ENCODE data around the gene NDUFB1. TPM values are rescaled to one million over a fixed set of nuclear protein-coding genes. Genes with fewer than 3 reads are reported as not detected.

The NDUFB1 gene
- polyA plus RNA-seq, 4 donors = 223 to 1,286 (median 710) TPM

DNA sequence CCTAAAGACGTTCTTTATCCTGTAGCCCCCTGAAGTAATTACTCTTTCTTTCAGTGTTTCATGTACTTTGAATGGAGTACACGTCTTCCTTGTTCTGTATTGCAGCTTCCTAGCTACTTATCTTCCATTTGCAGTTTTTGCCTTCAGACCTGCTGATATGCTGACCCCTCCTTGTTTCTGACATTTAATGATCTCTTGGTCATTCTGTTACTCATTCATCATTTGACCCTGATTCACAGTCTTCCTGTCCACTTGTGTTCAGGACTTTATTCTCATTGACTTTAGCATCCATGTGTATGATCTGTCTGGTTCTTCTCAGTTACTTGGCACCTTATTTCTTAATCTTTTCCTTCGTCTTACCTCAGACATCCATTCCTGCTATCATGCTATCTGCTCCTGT lies 22.5 kb upstream of the NDUFB1 start:
- DNase-seq (no peak), FAIRE-seq (no peak)
- Histone ChIP-seq H3K4me3 (ENCODE audit: low read depth in 1 of 3, low read length in 3 of 3) (no peak overlapping the region), H3K36me3 (ENCODE audit: control insufficient read depth in 3 of 3, insufficient read depth in 2 of 3, low read depth in 1 of 3, low read length in 3 of 3) (peaks cover 16 to 26% (median 18%) of the 10 kb centered on the region in 3 donors), H3K4me1 (ENCODE audit: control insufficient read depth in 3 of 3, insufficient read depth in 2 of 3, low read depth in 1 of 3, low read length in 2 of 3) (no peaks in the 10 kb centered on the region), H3K9me3 (ENCODE audit: control insufficient read depth in 2 of 2, insufficient read depth in 1 of 2, low read depth in 1 of 2, low read length in 1 of 2) (no peaks in the 10 kb centered on the region), H3K27ac (ENCODE audit: low read depth in 1 of 3, low read length in 2 of 3) (no peak overlapping the region), H3K27me3 (ENCODE audit: control insufficient read depth in 3 of 3, insufficient read depth in 3 of 3, low read length in 3 of 3) (no peaks in the 10 kb centered on the region)
- WGBS, 3 donors = 91 to 93% (median 91%) methylated on average over 3 of the region's 3 CpGs

DNA sequence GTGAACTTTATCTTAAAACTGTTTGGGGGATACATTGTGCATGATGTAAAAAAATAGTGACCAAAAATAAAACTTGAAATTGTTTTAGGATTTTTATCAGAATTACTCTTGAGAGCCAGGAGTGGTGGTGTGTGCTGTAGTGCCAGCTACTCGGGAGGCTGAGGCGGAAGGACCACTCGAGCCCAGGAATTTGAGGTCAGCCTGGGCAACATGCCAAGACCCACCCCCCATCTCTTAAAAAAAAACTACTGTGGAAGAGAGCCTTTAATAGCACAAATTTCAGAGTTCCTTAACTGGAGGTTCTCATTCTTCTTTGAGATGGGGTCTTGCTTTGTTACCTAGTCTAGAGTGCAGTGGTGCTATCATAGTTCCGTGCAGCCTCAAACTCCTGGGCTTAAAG lies 21.8 kb upstream of the NDUFB1 start:
- Histone ChIP-seq H3K4me3 (ENCODE audit: low read depth in 1 of 3, low read length in 3 of 3) (no peak overlapping the region), H3K27me3 (ENCODE audit: control insufficient read depth in 3 of 3, insufficient read depth in 3 of 3, low read length in 3 of 3) (no peaks in the 10 kb centered on the region), H3K27ac (ENCODE audit: low read depth in 1 of 3, low read length in 2 of 3) (no peak overlapping the region), H3K4me1 (ENCODE audit: control insufficient read depth in 3 of 3, insufficient read depth in 2 of 3, low read depth in 1 of 3, low read length in 2 of 3) (no peaks in the 10 kb centered on the region), H3K9me3 (ENCODE audit: control insufficient read depth in 2 of 2, insufficient read depth in 1 of 2, low read depth in 1 of 2, low read length in 1 of 2) (no peaks in the 10 kb centered on the region), H3K36me3 (ENCODE audit: control insufficient read depth in 3 of 3, insufficient read depth in 2 of 3, low read depth in 1 of 3, low read length in 3 of 3) (peaks cover 15 to 29% (median 18%) of the 10 kb centered on the region in 3 donors)
- WGBS, 3 donors = 71 to 90% (median 80%) methylated on average over 4 of the region's 4 CpGs
- FAIRE-seq (no peak), DNase-seq (no peak)

GRCh38 chr14:92135269-92135668 lies 13.8 kb upstream of the NDUFB1 start:
- H3K36me3 ChIP-seq (ENCODE audit: control insufficient read depth in 3 of 3, insufficient read depth in 2 of 3, low read depth in 1 of 3, low read length in 3 of 3) = peaks cover 4 to 37% (median 10%) of the 10 kb centered on the region in 3 donors
- no peak overlapping the region for H3K27ac ChIP-seq (ENCODE audit: low read depth in 1 of 3, low read length in 2 of 3)
- no peak for FAIRE-seq
- no peaks in the 10 kb centered on the region for H3K9me3 ChIP-seq (ENCODE audit: control insufficient read depth in 2 of 2, insufficient read depth in 1 of 2, low read depth in 1 of 2, low read length in 1 of 2)
- DNase-seq = peak; percentile 34 to 44
- no peaks in the 10 kb centered on the region for H3K4me1 ChIP-seq (ENCODE audit: control insufficient read depth in 3 of 3, insufficient read depth in 2 of 3, low read depth in 1 of 3, low read length in 2 of 3)
- no peaks in the 10 kb centered on the region for H3K27me3 ChIP-seq (ENCODE audit: control insufficient read depth in 3 of 3, insufficient read depth in 3 of 3, low read length in 3 of 3)
- H3K4me3 ChIP-seq (ENCODE audit: low read depth in 1 of 3, low read length in 3 of 3) = no peak overlapping the region
- WGBS, 3 donors = 58 to 74% (median 66%) methylated on average over 1 of the region's 1 CpG

DNA sequence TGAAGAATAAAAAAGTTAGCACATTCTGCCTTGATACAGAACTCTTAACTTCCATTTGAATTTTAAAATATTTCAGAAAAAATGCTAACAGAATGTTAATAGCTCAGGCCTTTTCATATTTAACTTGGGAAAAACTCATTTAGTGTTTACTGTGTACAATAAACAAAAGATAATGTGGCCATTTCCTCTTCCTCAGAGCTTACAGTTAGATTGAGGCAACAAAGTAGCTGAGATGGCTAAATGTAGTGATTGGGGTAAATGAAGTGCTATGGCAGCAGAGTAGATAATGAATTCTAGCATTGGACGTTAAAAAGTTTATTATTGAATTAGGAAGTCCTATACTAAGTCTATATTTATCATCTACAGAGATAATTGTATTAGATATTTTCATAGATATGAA lies 12.9 kb upstream of the NDUFB1 start:
- Histone ChIP-seq H3K27ac (ENCODE audit: low read depth in 1 of 3, low read length in 2 of 3) (no peak overlapping the region), H3K4me3 (ENCODE audit: low read depth in 1 of 3, low read length in 3 of 3) (no peak overlapping the region), H3K4me1 (ENCODE audit: control insufficient read depth in 3 of 3, insufficient read depth in 2 of 3, low read depth in 1 of 3, low read length in 2 of 3) (no peaks in the 10 kb centered on the region), H3K9me3 (ENCODE audit: control insufficient read depth in 2 of 2, insufficient read depth in 1 of 2, low read depth in 1 of 2, low read length in 1 of 2) (no peaks in the 10 kb centered on the region), H3K27me3 (ENCODE audit: control insufficient read depth in 3 of 3, insufficient read depth in 3 of 3, low read length in 3 of 3) (no peaks in the 10 kb centered on the region), H3K36me3 (ENCODE audit: control insufficient read depth in 3 of 3, insufficient read depth in 2 of 3, low read depth in 1 of 3, low read length in 3 of 3) (peaks cover 4 to 36% (median 10%) of the 10 kb centered on the region in 3 donors)
- no peak for FAIRE-seq
- no peak for DNase-seq
- WGBS, 3 donors = 47 to 61% (median 58%) methylated on average over 1 of the region's 1 CpG

- H3K27ac ChIP-seq (ENCODE audit: low read depth in 1 of 3, low read length in 2 of 3) = peak overlapping the region in 2 of 3 donors; percentile 86 to 98
These were observed 1.3 kb upstream of the NDUFB1 start for GRCh38 chr14:92122761-92123160.

GRCh38 chr14:92122351-92122677 lies 808 bp upstream of the NDUFB1 start:
- FAIRE-seq (no peak), DNase-seq (peak in 1 of 2 donors; percentile 43)
- Histone ChIP-seq H3K4me1 (ENCODE audit: control insufficient read depth in 3 of 3, insufficient read depth in 2 of 3, low read depth in 1 of 3, low read length in 2 of 3) (peaks cover 0 to 15% (median 10%) of the 10 kb centered on the region in 3 donors), H3K36me3 (ENCODE audit: control insufficient read depth in 3 of 3, insufficient read depth in 2 of 3, low read depth in 1 of 3, low read length in 3 of 3) (peaks cover 0 to 9% (median 0%) of the 10 kb centered on the region in 3 donors), H3K27ac (ENCODE audit: low read depth in 1 of 3, low read length in 2 of 3) (peak overlapping the region; percentile 76 to 98 (median 86)), H3K9me3 (ENCODE audit: control insufficient read depth in 2 of 2, insufficient read depth in 1 of 2, low read depth in 1 of 2, low read length in 1 of 2) (no peaks in the 10 kb centered on the region), H3K27me3 (ENCODE audit: control insufficient read depth in 3 of 3, insufficient read depth in 3 of 3, low read length in 3 of 3) (no peaks in the 10 kb centered on the region), H3K4me3 (ENCODE audit: low read depth in 1 of 3, low read length in 3 of 3) (peak overlapping the region; percentile 75 to 91 (median 89))
- WGBS, 3 donors = 0 to 1% (median 0%) methylated on average over 22 of the region's 22 CpGs

More at GRCh38 chr14:92122761-92123160, 1.3 kb upstream of the NDUFB1 start:
- Histone ChIP-seq H3K4me1 (ENCODE audit: control insufficient read depth in 3 of 3, insufficient read depth in 2 of 3, low read depth in 1 of 3, low read length in 2 of 3) (peaks cover 0 to 15% (median 10%) of the 10 kb centered on the region in 3 donors), H3K27me3 (ENCODE audit: control insufficient read depth in 3 of 3, insufficient read depth in 3 of 3, low read length in 3 of 3) (no peaks in the 10 kb centered on the region), H3K9me3 (ENCODE audit: control insufficient read depth in 2 of 2, insufficient read depth in 1 of 2, low read depth in 1 of 2, low read length in 1 of 2) (no peaks in the 10 kb centered on the region), H3K4me3 (ENCODE audit: low read depth in 1 of 3, low read length in 3 of 3) (peak overlapping the region; percentile 75 to 91 (median 89)), H3K36me3 (ENCODE audit: control insufficient read depth in 3 of 3, insufficient read depth in 2 of 3, low read depth in 1 of 3, low read length in 3 of 3) (peaks cover 0 to 9% (median 0%) of the 10 kb centered on the region in 3 donors)
- DNase-seq = no peak
- 31 to 36% (median 32%) methylated on average over 9 of the region's 9 CpGs for WGBS, 3 donors
- FAIRE-seq = no peak

GRCh38 chr14:92121207-92121669 lies 268 bp downstream of the NDUFB1 start:
- FAIRE-seq (no peak), DNase-seq (no peak)
- Histone ChIP-seq H3K27ac (ENCODE audit: low read depth in 1 of 3, low read length in 2 of 3) (peak overlapping the region; percentile 76 to 98 (median 86)), H3K27me3 (ENCODE audit: control insufficient read depth in 3 of 3, insufficient read depth in 3 of 3, low read length in 3 of 3) (no peaks in the 10 kb centered on the region), H3K9me3 (ENCODE audit: control insufficient read depth in 2 of 2, insufficient read depth in 1 of 2, low read depth in 1 of 2, low read length in 1 of 2) (no peaks in the 10 kb centered on the region), H3K4me1 (ENCODE audit: control insufficient read depth in 3 of 3, insufficient read depth in 2 of 3, low read depth in 1 of 3, low read length in 2 of 3) (peaks cover 0 to 15% (median 10%) of the 10 kb centered on the region in 3 donors), H3K4me3 (ENCODE audit: low read depth in 1 of 3, low read length in 3 of 3) (peak overlapping the region; percentile 75 to 91 (median 81)), H3K36me3 (ENCODE audit: control insufficient read depth in 3 of 3, insufficient read depth in 2 of 3, low read depth in 1 of 3, low read length in 3 of 3) (peaks cover 0 to 10% (median 0%) of the 10 kb centered on the region in 3 donors)
- WGBS, 3 donors = 0 to 1% (median 1%) methylated on average over 36 of the region's 36 CpGs

DNA sequence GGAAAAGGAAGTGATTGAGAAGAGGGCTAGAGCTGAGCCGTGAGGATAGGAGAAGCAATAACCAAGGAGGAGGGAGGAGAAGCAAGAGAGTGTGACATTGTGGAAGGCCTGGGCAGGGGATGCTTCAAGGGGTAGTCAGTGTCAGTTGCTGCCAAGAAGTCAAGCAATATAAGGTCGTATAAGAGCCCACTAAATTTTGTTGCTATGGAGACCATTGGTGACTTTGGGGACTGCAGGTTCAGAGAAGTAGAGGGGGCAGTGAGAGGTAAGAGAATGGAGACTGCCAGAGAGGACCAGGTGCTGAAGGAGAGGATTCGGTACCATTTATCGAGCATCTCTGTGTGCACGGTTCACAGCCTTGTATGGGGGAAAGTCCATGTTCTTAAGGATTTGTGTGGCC lies 12.0 kb downstream of the NDUFB1 start:
- H3K27me3 ChIP-seq (ENCODE audit: control insufficient read depth in 3 of 3, insufficient read depth in 3 of 3, low read length in 3 of 3) = peaks cover 0 to 2% (median 0%) of the 10 kb centered on the region in 3 donors
- peaks cover 0 to 2% (median 0%) of the 10 kb centered on the region in 3 donors for H3K36me3 ChIP-seq (ENCODE audit: control insufficient read depth in 3 of 3, insufficient read depth in 2 of 3, low read depth in 1 of 3, low read length in 3 of 3)
- H3K4me1 ChIP-seq (ENCODE audit: control insufficient read depth in 3 of 3, insufficient read depth in 2 of 3, low read depth in 1 of 3, low read length in 2 of 3) = peaks cover 0 to 4% (median 0%) of the 10 kb centered on the region in 3 donors
- DNase-seq (no peak), FAIRE-seq (no peak)
- no peak overlapping the region for H3K27ac ChIP-seq (ENCODE audit: low read depth in 1 of 3, low read length in 2 of 3)
- no peak overlapping the region for H3K4me3 ChIP-seq (ENCODE audit: low read depth in 1 of 3, low read length in 3 of 3)
- 79 to 93% (median 87%) methylated on average over 5 of the region's 5 CpGs for WGBS, 3 donors
- H3K9me3 ChIP-seq (ENCODE audit: control insufficient read depth in 2 of 2, insufficient read depth in 1 of 2, low read depth in 1 of 2, low read length in 1 of 2) = no peaks in the 10 kb centered on the region

Measured in small intestine (tissue), 7 donors.